HG02938 (cell line): ENCODE measurements around the gene THSD4.

Experiments used
- ATAC-seq: cut with Tn5 transposase; IDR thresholded peaks from one replicate; pipeline ENCODE4 v1.9.1; 2021; ENCODE audit warnings: mild to moderate bottlenecking, moderate library complexity; ENCODE audit not compliant: unreplicated experiment

THSD4 gene

DNA sequence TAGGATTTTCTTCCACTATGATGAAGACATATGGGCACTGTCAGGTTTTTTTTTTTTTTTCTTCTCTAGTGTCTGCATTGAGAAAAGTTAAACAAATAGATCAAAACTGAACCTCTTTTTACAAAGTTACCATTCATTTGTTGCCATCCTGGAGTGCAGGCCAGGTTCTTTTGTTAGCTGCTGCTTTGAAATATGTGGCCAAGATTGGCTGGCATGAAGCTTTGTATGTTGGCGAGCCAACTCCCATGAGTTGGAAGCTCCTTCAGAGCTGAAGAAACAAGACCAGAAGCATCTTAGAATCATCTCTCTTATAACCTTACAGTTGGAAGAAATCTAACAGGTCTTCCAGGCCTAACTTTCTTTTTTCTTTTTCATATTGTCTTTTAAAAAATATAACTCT is 346.5 kb downstream of the THSD4 start:
- no peak for ATAC-seq

DNA sequence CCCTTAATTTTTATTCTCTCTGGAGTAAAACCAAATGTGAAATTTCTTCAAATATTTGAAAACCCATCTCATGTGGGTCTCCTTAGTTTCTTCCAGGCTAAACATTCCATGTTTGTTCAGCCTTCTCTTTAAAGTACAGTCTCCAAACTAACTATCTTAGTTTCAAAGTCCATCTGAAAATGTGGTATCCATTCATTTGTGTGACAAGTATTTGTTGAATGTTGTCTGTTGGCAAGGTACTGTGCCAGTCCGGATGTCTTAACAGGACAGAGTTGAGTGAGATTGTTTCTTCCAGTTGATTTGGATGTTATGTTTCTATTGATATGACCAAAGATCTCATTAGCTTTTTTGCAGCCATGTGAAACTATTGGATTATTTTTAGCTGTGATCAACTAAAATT is 347.4 kb downstream of the THSD4 start:
- ATAC-seq: no peak

DNA sequence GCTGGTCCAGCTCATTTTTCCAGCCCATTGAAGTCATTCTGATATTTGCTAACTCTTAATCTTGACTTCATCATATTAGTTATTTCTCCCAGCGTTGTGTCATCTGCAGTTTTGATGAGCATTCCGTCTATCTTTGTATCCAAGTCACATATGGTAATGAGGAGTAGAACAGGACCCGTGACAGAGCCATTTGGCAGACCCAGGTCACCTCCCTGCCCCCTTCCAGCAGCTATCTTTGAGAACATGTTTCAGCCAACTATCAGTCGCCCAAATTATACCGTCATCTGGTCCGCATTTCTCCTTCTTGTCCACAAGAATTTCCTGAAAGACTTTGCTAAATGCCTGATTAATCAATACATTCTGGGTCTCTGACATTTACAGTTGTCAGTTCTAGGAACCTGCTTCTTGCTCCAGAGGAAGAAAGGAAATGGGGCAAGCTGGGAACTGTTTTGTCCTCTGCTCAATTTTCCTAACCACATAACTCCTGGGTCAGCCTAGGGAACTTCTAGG is 347.9 kb downstream of the THSD4 start:
- ATAC-seq: no peak

DNA sequence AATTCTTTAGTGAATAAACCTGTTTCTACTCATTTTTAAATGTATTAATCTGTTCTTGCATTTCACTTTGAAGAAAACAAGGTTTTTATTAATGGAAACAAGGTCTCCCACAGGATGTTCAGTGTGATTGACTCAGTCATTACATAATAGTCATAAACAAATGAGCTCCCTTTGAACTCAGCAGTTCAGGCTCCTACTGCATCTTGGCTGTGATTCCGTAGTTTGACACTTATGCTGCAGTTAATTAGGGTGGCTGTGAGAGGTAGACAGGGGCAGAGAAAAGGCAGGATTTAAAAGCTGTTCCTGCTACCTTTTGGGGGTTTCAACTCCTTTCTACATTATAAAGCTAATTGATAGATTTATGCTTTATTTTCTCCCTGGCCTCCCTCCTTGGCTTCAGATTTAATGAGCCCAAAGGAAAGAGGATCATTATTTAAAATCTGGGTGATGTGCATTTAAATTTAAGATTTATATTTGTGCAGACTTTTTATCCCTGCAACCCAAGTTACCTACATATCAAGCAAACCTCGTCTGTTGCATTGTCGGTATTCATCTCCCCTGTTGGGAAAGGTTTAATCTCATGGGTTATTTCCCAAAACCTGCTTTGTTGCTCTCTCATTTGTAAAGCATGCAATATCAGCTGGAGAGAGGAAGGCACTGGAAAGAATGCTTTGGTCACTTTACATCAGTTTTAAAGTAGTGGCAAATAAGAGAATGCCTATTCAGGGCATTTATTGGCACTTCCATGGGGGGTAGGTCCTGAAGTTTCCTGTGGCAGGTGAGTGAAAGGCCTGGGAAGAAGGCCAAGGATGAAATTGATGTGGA is 350.1 kb downstream of the THSD4 start:
- ATAC-seq: no peak

DNA sequence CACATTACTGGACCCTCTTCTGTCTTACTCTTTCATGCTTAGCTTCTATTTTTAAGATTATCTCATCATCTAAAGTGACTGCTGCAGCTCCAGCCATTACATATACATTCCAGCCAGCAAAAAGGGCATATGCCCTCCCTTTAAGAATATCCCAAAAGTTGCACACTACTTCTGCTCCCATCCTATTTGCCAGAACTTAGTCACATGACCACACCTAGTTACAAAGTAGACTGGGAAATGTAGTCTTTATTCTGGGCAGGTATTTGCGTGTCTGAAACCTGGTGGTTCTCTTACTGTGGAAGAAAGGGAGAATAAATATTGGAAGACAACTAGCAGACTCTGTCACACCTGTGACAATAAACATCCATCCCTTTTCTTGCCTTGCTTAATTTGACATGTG is 353.4 kb downstream of the THSD4 start:
- no peak for ATAC-seq

DNA sequence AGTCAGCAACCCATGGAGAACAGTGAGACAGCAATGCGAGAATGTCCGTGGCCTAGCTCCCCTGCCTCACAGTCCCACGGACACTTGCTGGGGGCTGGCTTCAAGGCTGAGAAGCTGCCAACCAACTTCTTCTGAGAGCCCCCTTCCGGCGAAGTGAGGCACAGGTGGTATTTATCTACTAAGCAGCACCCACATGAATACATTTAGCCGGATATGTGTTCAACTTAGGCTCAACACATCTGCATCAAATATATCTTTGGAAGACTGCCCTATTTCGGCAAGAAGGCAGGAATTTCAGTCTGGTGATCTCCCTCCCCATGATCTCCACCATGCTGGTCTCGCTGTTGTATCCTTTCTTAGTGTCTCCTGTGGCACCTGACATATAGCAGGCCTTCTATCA is 354.1 kb downstream of the THSD4 start:
- ATAC-seq: no peak

DNA sequence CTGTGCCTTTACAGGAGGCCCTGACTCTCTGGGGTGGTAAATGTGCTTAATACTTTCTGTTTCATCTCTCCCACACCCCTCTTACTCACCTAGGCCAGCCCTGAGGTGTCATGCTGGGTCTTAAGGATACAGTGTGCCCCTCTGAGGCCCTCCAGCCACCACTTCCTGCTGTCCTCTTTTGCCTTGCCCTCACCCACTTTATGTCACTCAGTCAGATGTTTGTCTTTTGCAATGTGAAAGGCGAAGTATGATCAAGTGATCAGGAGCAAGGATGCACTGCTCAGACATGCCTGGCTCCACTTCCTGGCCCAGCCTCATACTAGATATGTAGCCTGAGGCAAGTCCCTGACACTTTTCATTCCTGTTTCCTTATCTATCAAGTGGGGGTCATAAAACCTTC is 356.1 kb downstream of the THSD4 start:
- ATAC-seq: no peak

DNA sequence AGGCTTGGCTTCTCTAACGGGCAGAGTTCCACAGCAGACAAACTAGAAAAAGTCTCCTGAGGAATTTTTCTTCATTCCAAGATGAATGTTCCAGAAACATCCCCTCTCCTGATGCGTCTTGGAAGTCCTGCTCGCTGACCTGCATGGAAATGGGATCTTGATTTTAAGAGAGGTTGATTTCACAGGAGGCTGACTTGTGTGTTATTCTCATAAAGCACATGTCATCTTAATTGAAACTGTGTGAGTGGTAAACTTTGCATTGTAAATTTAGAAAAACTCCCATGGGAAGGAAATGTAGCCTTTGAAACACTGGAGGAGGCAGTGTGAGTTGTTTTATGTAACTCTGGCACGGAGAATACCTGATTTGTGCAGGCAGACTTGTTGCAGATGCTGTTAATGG is 357.3 kb downstream of the THSD4 start:
- no peak for ATAC-seq

DNA sequence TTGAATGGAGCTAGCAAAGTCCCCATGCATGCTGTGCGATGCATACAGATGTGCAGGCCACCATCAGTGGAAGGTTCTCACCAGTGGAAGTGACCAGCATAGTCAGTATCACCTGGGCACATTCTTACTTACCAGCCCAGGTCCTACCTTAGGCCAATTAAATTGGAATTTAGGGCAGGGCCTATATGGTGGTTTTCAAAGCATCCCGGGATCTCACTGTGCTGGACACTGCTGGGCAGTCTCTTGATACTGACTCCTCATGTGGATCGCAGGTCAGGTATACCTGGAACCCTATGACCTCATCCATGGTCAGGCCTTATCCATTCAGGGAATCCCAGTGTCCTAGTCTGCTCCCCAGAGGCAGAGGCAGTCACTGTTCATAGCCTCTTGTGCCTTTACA is 358.5 kb downstream of the THSD4 start:
- no peak for ATAC-seq

DNA sequence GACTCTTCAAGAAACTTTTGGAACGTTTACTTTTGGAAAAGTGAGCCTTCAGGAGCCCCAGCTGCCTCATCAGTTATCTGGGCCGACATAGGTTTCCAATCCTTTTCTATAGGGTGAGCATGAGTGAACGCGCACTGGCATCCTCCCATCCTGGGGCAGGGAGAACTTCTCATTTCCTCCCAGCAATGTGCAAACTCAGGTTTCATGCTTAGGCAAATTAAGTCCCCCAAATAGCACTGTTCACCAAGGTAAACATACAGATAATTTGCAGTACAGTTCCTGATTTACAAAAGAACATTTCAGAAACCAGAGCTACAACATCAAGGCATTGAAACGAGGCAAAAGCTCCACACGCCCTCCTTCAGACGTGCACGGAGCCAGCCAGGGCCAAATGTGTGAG is 361.6 kb downstream of the THSD4 start:
- no peak for ATAC-seq

DNA sequence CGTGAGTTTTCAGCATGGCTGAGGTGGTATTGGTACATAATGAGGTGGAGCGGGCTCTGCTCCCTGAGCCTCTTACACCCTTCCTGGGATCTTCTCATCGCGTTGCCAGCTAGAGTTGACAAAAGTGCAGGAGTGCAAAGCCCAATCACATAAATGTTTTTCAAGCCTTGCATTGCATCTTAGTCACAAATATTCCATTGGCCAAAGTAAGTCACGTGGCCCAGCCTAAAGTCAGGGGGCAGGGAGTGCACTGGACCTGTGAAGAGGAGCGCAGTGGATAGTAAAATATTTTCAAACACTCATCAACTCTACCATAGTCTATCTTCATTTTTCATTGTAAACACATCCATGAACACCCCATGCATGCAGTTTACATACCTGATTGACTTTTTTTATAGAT is 365.3 kb downstream of the THSD4 start:
- ATAC-seq: no peak

DNA sequence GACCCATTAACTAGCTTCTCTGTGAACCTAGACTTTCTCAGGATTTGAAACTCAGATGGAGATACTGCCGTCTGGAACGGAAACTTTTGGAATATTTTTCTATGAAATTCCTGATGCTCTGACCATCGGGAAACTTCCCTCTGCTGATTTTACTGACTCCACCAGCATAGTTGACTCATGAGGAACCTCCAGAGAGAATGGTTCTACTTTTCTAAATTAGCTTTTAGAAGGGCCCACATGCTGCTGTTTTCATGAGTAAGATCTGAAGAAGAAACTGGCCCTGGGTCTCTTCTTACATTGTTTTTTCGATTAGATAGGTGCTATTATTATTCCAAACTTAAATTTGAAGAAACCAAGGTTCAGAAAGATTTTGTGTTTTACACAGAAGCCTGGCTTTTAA is 368.8 kb downstream of the THSD4 start:
- ATAC-seq: no peak

DNA sequence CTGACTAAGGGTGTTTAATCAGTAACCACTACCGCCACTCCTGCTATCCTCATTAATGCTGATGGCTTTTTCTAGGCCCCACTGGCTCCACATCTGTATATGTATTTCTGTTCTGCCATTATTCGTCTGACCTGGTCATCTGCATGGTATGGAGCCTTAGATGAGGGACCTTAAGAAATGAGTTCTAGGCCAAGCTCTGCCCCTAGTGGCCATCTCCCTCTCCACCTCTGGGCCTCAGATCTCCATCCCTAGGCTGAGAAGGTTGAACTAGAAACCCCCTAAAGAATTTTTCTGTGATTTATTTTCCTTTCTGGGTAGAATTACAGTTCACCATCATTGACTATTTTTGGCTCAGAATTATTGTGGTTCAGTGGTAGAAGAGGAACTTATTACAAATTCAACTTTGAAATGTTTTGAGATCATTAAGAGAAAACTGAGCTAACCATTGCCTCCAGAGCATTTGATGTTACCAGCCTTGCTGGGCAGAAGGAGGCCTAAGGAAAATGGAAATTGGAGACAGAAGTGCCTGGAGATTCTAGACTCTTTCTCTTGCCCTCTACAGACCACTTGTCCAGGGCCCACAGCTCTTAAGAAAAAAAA is 369.9 kb downstream of the THSD4 start:
- ATAC-seq: no peak

DNA sequence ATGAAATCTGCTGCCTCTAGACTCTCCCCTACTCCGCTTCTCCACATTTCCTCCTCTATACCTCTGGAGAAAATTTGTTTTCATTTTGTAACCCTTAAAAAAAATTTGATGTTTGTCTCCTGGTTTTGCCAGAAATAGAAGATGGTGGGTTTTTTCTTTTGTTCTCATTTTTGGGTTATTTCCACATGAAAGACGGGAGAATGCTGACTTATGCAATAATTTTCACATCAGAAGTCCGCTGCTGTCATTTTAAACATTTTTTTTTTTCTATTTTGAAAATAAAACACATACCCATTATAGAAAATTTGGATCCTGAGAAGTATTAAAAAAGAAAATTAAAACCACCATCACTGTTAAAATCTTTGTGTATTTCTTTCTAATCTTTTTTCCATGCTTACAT is 374.3 kb downstream of the THSD4 start:
- ATAC-seq: no peak

DNA sequence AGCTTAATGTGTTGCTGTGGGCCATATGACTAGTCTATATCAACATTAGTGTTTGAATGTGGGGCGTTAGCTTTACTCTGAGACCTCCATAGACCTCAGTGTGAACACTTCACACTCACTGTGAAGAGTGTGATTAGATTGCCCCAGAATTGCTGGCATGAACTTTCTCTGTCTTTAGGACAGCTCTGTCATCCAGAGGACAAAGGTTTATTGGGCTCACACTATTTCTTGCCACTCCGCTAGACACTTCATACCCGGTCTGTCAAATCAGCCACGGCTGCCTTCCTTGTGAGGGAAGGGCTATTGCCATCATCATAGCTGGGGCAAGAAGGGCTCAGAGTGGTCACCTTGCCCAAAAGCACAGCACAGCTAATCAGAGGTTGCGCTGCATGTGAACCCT is 378.3 kb downstream of the THSD4 start:
- no peak for ATAC-seq

DNA sequence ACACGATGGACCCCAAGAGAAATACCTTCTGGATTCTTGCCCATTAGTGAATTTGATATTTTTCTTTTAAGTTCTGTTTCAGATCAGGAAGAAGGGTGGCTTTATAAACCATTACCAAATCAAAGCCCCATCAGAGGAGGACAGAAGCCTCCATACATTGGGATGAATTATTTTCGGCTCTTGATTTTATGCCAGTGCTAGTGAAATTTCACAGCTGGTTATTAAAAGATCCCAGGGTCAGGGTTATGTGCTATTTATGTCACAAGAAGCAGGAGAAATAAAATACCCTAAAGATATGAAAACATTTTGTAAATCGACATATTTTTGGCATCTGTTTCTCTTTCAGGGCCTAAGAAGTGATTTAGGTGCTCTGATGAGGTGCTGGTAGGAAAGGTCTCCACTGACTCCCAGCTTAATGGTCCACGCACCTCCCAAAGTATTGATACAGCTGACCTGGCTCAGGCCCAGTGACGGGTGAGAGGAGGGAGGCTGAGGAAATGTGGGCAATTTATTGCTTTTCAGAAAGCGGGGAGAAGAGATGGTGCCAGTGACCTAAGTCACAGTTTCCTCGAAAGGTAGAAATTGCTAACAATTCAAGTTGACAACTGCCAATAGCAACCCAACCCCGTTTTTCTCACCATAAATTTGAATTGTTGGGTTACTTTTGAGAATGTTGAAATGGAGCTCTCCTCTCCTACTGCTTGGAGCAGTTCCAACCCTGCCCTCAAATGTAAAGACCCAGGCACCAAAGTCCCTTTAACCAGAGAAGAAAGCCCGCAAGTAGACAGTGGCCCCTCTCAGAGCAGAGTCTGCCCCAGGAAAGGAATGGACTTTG is 379.5 kb downstream of the THSD4 start:
- ATAC-seq: no peak

DNA sequence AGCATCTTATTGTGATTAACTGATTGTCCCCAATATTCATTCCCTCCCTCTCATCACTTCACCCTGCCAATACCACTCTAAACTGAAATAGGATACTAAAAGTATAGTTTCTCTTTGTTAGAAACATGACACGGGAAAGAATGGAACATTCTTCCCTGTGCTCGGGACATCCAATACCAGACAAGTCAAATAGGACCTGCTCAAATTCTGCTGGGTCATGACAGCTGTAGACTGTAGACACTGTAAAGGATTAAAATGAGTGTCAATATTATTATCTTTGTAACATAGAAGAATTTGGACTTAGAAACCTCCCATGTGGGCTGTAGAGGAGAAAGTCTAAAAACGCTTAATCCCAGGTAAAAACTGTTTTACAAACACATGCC is 380.1 kb downstream of the THSD4 start:
- ATAC-seq: no peak

DNA sequence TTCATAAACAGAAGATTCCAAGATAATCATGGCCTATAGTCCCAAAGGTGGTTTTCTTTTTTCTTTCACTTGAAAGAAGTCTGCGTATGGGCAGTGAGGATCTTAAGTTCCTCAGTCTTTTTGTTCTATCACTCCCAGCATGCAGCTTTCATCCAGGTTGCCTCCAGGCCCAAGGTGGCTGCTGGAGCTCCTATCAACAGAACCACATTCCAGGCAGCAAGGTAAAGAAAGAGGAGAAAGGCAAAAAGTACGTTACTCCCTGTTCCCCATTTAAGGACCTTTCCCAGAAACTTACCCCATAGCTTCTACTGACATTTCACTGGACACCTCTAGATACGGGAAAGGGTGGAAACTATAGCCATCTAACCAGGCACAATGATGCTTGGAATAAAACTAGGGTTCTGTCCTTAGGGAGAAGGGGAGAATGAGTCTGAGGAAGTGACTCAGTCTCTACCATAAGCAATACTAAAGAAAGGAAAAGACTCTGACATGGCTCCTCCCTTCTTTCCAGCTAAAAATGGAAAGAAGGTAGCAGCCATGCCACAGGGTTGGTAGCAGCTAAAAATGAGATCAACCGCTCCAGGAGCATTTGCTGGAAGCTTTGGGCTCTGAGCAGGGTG is 381.2 kb downstream of the THSD4 start:
- no peak for ATAC-seq

DNA sequence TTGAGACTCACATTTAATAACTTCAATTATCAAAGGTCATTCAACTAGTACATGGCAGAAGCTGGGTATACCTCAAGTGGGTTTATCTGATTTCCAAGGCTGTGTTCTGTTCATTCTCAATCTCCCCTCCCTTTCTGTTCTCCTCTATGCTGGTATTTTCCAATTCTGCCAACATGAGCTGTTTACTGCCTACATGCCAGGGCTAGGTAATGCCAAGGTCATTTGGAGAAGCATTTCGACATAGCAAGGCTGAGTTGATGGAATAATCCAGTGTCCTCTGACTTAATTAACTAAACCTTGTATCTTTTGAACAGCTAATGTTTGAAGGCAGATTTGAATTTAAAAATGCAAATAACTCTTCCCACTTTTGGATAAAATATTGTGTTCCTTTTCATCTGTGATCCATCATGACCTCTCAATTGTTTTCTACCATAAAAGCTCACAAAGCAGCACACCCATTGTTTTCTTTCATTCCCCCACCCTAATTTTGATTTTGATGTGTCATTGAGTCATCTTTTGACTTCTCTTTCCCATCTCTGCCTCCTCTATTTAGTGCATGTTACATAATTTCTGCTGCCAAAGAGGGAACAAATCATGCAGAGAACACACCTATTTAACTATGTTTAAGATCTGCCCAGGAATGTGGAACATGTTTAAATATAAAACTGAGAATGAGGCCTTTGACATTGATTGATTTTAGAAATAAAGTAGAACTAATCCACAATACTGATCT is 386.2 kb downstream of the THSD4 start:
- no peak for ATAC-seq

DNA sequence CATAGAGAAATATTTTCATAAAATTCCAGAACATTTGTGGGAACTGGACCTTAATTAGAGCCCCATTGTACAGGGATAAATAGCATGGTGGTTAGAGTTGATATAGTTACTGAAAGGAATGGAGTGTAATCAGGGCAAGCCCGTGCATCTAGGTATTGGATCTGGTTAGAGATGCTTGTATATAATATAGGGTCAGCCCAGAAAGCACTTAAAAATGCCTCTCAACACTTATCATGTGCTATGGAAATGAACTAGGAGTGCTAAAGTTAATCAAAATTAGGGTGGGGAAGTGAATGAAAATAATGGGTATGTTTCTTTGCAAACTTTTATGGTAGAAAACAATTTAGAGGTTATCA is 386.8 kb downstream of the THSD4 start:
- no peak for ATAC-seq

DNA sequence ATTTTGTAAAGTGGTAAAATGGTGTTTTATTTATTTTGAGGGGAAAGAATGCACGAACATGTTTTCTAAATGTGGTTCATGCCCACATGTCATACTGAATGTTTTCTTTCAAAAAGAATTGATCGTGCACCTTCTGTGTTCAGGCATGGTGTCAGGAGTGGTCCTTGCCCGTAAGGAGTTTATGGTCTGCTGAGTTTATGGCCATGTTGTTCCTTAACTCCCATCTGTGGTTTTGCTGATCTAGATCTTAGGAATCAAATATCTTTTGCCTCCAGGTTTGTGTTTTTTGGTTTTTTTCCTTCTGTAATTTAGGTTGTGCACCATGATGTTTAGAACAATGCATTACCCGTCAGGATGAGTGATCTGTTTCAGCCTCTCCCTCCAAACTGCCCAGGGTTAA is 390.7 kb downstream of the THSD4 start:
- no peak for ATAC-seq
